Esophagus squamous epithelium (tissue), 5 donors: Measurements from ENCODE around the gene RNF150. TPM values are rescaled to one million over a fixed set of nuclear protein-coding genes. Genes with fewer than 3 reads are reported as not detected.

Experiments
- DNase-seq: peaks from one replicate; lab custom pipeline; 2025; lab: John Stamatoyannopoulos, UW
- H3K27ac ChIP-seq, 4 donors: fragments of 200-600 bp; sonication (generic); one replicate each; pipeline ENCODE4 v1.5.1; 2016 to 2019; ENCODE audit warnings: mild to moderate bottlenecking in 1 of 4
- H3K27me3 ChIP-seq, 4 donors: fragments of 200-600 bp; sonication (generic); 1 replicate in 3 of 4; 2 replicates in 1 of 4; pipeline versions ENCODE4 v1.5.1 to v1.6.0; 2017 to 2021; ENCODE audit warnings: antibody characterized with exemption in 1 of 4
- H3K36me3 ChIP-seq, 3 donors: fragments of 200-600 bp; sonication (generic); one replicate each; pipeline ENCODE4 v1.5.1; 2016 to 2019
- H3K4me1 ChIP-seq, 3 donors: fragments of 200-600 bp; sonication (generic); one replicate each; pipeline ENCODE4 v1.5.1; 2017 to 2019
- H3K4me3 ChIP-seq, 4 donors: fragments of 200-600 bp; sonication (generic); 1 replicate in 3 of 4; 2 replicates in 1 of 4; pipeline ENCODE4 v1.5.1; 2016 to 2019; ENCODE audit warnings: mild to moderate bottlenecking in 2 of 4, moderate library complexity in 1 of 4
- H3K9me3 ChIP-seq, 3 donors: fragments of 200-600 bp; sonication (generic); one replicate each; pipeline ENCODE4 v1.5.1; 2016 to 2019
- POLR2A ChIP-seq, 4 donors: fragments of 450-650 bp; IDR thresholded peaks; one replicate each; pipeline ENCODE4 v1.6.1; 2017; ENCODE audit warnings: antibody characterized with exemption in 4 of 4, mild to moderate bottlenecking in 4 of 4, moderate library complexity in 3 of 4
- WGBS, 2 donors: methylation state at CpG; one replicate each; pipeline ENCODE4 v1.1.5; 2018; 5-methylcytosine and 5-hydroxymethylcytosine counted together
- intact Hi-C: fragments of 100-400 bp; cut with DNase I; formaldehyde crosslinking; loops from one replicate; pipeline ENCODE4 v1.15.0; 2022
- total RNA-seq, 4 donors: library from RNA; depleted of rRNA; stranded (reverse); fragments of >200 nt; gene quantifications; one replicate each; pipeline ENCODE4 v1.1.0, GENCODE V29; 2016
- TF ChIP-seq, protein P1 (sequence below), 6 experiments: fragments of 450-650 bp in 4 of 6; fragments of 200-600 bp in 2 of 6; sonication (generic) in 2 of 6; IDR thresholded peaks; one replicate each; pipeline ENCODE4 v1.5.1; 2016 to 2019; ENCODE audit warnings: antibody characterized with exemption in 6 of 6, mild to moderate bottlenecking in 4 of 6, moderate library complexity in 4 of 6
- donor health status: DM: yes; HTN: yes; CAD: no.

The RNF150 gene
- total RNA-seq, 4 donors from 2014 or later: 0.23 to 6.7 (median 4.5) TPM

DNA sequence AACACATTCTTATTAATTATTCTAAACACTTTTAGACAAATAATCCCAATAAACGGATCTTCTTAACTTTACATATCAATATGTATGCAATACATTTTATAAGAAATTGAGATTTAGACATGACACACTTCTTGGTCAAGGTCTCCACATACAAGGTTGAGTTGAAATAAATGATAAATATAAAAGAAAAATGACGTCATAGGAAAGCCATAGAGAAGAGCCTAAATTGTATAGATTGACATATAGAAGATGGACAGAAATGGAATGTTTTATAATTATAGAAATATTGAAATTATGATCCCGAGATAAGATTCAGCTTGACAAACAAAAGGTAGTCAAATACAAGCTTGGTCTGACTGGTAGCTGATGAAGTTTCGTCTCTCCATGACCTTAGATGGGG lies 87.4 kb downstream of the RNF150 start:
- DNase-seq: no peak
- no peak overlapping the region for H3K4me3 ChIP-seq
- peaks cover 0 to 7% (median 6%) of the 10 kb centered on the region in 3 donors for H3K9me3 ChIP-seq
- intact Hi-C loops: no loop called here
- 50 to 52% methylated on average over 4 of the region's 4 CpGs for WGBS, 2 donors
- H3K27me3 ChIP-seq: no peaks in the 10 kb centered on the region
- TF ChIP-seq, protein P1, sequence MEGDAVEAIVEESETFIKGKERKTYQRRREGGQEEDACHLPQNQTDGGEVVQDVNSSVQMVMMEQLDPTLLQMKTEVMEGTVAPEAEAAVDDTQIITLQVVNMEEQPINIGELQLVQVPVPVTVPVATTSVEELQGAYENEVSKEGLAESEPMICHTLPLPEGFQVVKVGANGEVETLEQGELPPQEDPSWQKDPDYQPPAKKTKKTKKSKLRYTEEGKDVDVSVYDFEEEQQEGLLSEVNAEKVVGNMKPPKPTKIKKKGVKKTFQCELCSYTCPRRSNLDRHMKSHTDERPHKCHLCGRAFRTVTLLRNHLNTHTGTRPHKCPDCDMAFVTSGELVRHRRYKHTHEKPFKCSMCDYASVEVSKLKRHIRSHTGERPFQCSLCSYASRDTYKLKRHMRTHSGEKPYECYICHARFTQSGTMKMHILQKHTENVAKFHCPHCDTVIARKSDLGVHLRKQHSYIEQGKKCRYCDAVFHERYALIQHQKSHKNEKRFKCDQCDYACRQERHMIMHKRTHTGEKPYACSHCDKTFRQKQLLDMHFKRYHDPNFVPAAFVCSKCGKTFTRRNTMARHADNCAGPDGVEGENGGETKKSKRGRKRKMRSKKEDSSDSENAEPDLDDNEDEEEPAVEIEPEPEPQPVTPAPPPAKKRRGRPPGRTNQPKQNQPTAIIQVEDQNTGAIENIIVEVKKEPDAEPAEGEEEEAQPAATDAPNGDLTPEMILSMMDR (IDR thresholded peaks at IDR 0.05): no peak
- no peak for TF ChIP-seq POLR2A (IDR thresholded peaks at IDR 0.05)
- no peak overlapping the region for H3K27ac ChIP-seq
- no peaks in the 10 kb centered on the region for H3K36me3 ChIP-seq
- H3K4me1 ChIP-seq: peaks cover 0 to 18% (median 11%) of the 10 kb centered on the region in 3 donors

DNA sequence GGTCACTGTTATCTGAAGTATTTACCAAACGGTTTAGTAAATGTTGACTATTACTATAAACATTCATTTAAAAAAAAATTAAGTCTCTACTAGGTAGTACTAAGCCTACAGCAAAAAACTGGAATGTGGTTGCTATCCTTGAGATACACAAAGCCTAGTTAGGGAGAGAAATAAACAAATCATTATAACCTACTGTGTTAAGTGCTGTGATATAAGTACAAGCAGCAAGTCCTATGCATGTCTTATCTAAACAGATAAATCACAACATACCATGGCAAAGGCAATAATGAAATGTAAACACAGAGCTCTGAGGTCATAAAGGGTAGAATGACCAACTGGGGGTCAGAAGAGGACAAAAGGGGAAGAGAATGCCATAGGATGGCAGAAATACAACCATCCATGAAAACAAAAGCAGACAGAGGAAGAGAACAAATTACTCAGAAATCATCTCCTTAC lies 92.2 kb downstream of the RNF150 start:
- H3K36me3 ChIP-seq: no peaks in the 10 kb centered on the region
- TF ChIP-seq, protein P1 (IDR thresholded peaks at IDR 0.05): no peak
- TF ChIP-seq POLR2A (IDR thresholded peaks at IDR 0.05): no peak
- DNase-seq: no peak
- H3K4me3 ChIP-seq: no peak overlapping the region
- no peaks in the 10 kb centered on the region for H3K27me3 ChIP-seq
- peaks cover 0 to 2% (median 0%) of the 10 kb centered on the region in 3 donors for H3K4me1 ChIP-seq
- intact Hi-C loops: no loop called here
- H3K27ac ChIP-seq: no peak overlapping the region
- H3K9me3 ChIP-seq: no peaks in the 10 kb centered on the region
- 39 to 48% methylated on average over 1 of the region's 1 CpG for WGBS, 2 donors

DNA sequence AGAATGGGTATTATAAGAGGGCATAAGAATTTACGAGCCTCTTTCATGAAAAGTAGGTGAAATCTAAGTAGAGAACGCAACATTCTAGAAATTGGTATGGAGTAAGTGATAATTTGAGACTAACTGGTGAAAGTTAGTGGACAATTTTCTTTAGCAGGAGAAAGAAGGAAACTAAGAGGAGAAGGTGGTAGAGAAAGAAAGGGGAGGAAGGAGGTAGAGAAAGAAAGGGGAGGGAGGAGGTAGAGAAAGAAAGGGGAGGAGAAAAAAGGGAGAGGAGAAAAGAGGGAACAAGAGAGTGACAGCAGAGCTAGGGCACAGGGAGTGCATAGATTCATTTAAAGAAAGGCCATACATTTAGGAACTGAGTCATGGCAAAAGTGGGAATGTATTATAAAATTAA lies 94.1 kb downstream of the RNF150 start:
- no peak for DNase-seq
- intact Hi-C loops: no loop called here
- no peak overlapping the region for H3K27ac ChIP-seq
- H3K4me3 ChIP-seq: no peak overlapping the region
- TF ChIP-seq POLR2A (IDR thresholded peaks at IDR 0.05): no peak
- TF ChIP-seq, protein P1 (IDR thresholded peaks at IDR 0.05): no peak
- no peaks in the 10 kb centered on the region for H3K4me1 ChIP-seq
- H3K27me3 ChIP-seq: no peaks in the 10 kb centered on the region
- no peaks in the 10 kb centered on the region for H3K9me3 ChIP-seq
- WGBS, 2 donors: 92 to 96% methylated on average over 2 of the region's 2 CpGs
- no peaks in the 10 kb centered on the region for H3K36me3 ChIP-seq

DNA sequence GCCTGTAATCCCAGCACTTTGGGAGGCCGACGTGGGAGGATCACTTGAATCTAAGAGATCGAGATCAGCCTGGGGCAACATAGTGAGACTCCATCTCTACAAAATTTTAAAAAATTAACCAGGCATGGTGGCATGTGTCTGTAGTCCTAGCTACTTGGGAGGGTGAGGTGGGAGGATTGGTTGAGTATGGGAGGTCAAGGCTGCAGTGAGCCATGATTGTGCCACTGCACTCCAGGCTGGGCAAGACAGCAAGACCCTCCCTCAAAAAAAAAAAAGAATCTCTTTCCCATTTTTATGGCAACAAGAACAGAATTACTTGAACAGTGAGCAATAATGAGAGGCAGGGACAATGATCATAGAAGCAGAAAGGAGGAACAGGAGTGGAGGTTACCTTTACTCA lies 94.8 kb downstream of the RNF150 start:
- WGBS, 2 donors: 80 to 89% methylated on average over 3 of the region's 3 CpGs
- no peaks in the 10 kb centered on the region for H3K4me1 ChIP-seq

DNA sequence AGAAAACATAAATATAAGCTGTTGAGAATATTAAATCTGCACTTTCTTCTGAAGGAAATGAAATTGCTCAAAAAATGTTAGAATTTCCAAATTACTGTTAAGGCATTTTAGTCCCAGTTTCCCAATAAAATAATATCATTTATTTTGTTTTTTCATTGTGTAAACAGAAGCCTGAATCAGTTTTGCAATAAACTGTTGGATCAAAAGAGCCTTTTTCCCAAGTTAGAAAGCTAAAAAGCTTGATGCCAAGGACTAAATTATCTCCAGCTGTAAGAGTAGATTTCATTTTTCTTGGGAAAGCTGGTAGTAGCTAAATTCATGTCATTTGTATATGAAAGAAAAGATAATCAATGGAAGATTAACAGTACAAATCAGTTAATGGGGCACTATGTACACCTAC lies 95.8 kb downstream of the RNF150 start:
- H3K27me3 ChIP-seq: no peaks in the 10 kb centered on the region
- no peak overlapping the region for H3K4me3 ChIP-seq
- TF ChIP-seq POLR2A (IDR thresholded peaks at IDR 0.05): no peak
- TF ChIP-seq, protein P1 (IDR thresholded peaks at IDR 0.05): no peak
- no peaks in the 10 kb centered on the region for H3K4me1 ChIP-seq
- H3K36me3 ChIP-seq: no peaks in the 10 kb centered on the region
- H3K9me3 ChIP-seq: no peaks in the 10 kb centered on the region
- no peak for DNase-seq
- intact Hi-C loops: no loop called here
- H3K27ac ChIP-seq: no peak overlapping the region

More for the DNA sequence above, 94.8 kb downstream of the RNF150 start:
- TF ChIP-seq POLR2A (IDR thresholded peaks at IDR 0.05): no peak
- TF ChIP-seq, protein P1 (IDR thresholded peaks at IDR 0.05): no peak
- no peak overlapping the region for H3K4me3 ChIP-seq
- no peak for DNase-seq
- intact Hi-C loops: no loop called here
- H3K9me3 ChIP-seq: no peaks in the 10 kb centered on the region
- H3K36me3 ChIP-seq: no peaks in the 10 kb centered on the region
- H3K27me3 ChIP-seq: no peaks in the 10 kb centered on the region
- no peak overlapping the region for H3K27ac ChIP-seq
